ENCODE results near the gene ALKBH3. TPM values are rescaled to one million over a fixed set of nuclear protein-coding genes. Genes with fewer than 3 reads are reported as not detected.

Gene ALKBH3
- polyA plus RNA-seq, 1 experiment: 36.5 TPM

DNA sequence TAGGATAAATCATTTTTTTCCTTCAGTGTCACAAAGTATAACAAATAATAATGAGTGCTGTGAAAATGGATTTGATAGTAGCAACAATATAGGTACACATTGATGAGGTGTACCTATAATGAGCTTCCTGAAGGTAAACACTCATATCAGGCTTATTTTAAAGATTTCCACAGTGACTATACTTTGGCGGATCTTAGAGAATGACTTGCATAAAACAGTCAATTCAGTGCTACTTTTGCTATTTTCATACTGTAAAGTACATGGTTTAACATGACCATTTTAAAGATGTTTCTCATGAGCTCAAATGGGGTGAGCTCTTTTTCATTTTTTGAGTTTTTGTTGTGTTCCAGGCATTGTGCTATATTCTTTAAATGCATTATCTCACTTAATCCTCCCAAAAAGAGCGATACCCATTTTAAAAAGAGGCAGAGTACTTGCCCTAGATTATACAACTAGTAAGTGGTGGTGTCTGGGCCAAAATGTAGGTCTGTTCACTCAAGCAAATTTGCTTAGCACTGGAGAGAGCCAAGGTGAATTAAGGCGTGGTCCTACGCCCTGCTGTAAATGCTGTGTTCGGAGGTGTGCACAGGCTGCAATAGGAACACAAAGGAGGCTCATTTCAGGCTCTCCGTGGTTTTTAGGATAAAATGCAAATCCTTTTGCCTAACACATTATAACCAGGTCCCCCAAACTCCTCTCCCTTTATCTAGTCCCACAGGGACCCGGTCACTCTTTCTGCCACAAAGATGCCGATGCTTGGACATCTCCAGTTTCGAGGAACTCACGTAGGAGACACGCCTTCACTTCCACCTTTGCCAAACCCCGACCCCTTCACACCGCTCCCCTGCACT, 617 bp upstream of the ALKBH3 start:
- POLR2A ChIA-PET: no interaction called here
- TF ChIP-seq, protein P1, sequence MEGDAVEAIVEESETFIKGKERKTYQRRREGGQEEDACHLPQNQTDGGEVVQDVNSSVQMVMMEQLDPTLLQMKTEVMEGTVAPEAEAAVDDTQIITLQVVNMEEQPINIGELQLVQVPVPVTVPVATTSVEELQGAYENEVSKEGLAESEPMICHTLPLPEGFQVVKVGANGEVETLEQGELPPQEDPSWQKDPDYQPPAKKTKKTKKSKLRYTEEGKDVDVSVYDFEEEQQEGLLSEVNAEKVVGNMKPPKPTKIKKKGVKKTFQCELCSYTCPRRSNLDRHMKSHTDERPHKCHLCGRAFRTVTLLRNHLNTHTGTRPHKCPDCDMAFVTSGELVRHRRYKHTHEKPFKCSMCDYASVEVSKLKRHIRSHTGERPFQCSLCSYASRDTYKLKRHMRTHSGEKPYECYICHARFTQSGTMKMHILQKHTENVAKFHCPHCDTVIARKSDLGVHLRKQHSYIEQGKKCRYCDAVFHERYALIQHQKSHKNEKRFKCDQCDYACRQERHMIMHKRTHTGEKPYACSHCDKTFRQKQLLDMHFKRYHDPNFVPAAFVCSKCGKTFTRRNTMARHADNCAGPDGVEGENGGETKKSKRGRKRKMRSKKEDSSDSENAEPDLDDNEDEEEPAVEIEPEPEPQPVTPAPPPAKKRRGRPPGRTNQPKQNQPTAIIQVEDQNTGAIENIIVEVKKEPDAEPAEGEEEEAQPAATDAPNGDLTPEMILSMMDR (IDR thresholded peaks at IDR 0.05; ENCODE audit: low read depth, low read length): no peak
- Histone ChIP-seq H3K27me3 (ENCODE audit: control insufficient read depth, insufficient read depth, low read length) (peaks cover 4% of the 10 kb centered on the region), H3K9me3 (ENCODE audit: control insufficient read depth, insufficient read depth, low read length) (no peaks in the 10 kb centered on the region), H3K27ac (ENCODE audit: low read depth, low read length) (no peak overlapping the region), H3K4me3 (ENCODE audit: low read depth, low read length) (peak overlapping the region; percentile 75)
- CTCF ChIA-PET: interaction anchor here (0.6 to 1.9 kb wide), 4 partner anchors 10 to 64 kb away, joined by 4 to 25 read pairs (median 5); no protein-coding TSS in a partner anchor
- no peak for DNase-seq (ENCODE audit: low read depth, low spot score)

DNA sequence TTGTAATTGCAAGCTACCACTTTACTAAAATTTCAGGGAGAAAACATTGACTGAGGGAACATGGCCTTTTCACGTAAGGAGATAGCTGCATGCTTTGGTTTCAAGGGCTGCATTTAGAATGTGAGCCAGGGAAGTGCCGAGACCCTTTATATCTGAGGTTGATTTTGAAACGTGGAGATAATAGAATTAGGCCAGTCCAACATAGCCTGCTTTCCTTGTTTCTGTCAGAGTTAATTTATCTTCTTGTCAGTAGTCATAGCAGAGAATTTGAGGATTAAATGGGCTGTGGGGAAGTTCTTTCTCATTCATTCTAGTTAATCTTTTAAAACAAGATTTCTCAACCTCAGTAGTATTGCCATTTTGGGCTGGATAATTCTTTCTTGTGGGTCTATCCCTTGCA, 12.2 kb downstream of the ALKBH3 start:
- TF ChIP-seq, protein P1 (IDR thresholded peaks at IDR 0.05; ENCODE audit: low read depth, low read length): no peak

DNA sequence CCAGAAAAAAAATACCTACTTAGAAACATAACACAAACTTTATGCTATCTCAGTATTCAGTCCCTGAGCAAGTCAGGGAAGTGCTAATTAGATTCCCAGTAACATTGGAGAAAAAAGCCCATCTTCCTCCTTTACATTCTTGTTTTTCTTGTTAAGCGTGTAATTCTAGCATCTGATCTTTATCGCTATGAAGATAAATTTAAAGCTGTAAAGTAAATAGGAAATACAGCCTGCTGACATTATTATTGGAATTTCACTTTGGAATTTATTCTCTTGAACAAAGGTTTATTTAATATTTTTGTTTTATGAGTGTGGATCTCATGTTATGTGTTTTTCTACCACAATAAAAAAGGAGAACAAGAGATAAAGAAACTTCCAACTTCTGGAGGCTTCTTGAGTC, 13.9 kb downstream of the ALKBH3 start:
- POLR2A ChIA-PET: no interaction called here
- no peak for DNase-seq (ENCODE audit: low read depth, low spot score)
- no peak overlapping the region for H3K27ac ChIP-seq (ENCODE audit: low read depth, low read length)
- no peaks in the 10 kb centered on the region; the same call in 1 of the 2 replicates for H3K9me3 ChIP-seq (ENCODE audit: control insufficient read depth, insufficient read depth, low read length)
- TF ChIP-seq, protein P1 (IDR thresholded peaks at IDR 0.05; ENCODE audit: low read depth, low read length): no peak
- CTCF ChIA-PET: interaction anchor here (0.5 to 1.6 kb wide), 2 partner anchors 144 to 155 kb away, joined by 3 to 5 read pairs; no protein-coding TSS in a partner anchor
- no peak overlapping the region for H3K4me3 ChIP-seq (ENCODE audit: low read depth, low read length)
- H3K27me3 ChIP-seq (ENCODE audit: control insufficient read depth, insufficient read depth, low read length): no peaks in the 10 kb centered on the region

More for the DNA sequence above, 12.2 kb downstream of the ALKBH3 start:
- Histone ChIP-seq H3K27me3 (ENCODE audit: control insufficient read depth, insufficient read depth, low read length) (no peaks in the 10 kb centered on the region), H3K4me3 (ENCODE audit: low read depth, low read length) (no peak overlapping the region), H3K27ac (ENCODE audit: low read depth, low read length) (no peak overlapping the region), H3K9me3 (ENCODE audit: control insufficient read depth, insufficient read depth, low read length) (no peaks in the 10 kb centered on the region)
- ChIA-PET CTCF (interaction anchor here (0.6 to 1.1 kb wide), 4 partner anchors 52 to 643 kb away, joined by 3 to 5 read pairs (median 4); no protein-coding TSS in a partner anchor), POLR2A (no interaction called here)
- DNase-seq (ENCODE audit: low read depth, low spot score): no peak

DNA sequence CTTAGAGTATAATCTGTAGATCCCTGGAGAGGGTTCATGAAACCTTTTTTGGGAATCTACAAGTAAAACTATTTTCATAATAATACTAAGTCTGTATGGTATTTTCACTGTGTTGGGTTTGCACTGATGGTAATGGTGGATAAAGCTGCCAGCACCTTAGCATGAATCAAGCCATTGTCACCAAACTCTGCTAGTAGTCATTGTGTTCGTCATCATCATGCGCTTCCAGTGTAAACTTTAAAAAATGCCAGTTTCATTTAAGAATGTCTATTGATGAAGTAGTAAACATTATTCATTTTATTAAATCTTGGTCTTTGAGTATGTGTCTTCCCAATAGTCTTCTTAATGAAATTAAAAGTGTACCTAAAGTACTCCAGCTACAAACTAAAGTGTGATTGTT, 15.0 kb downstream of the ALKBH3 start:
- ChIA-PET CTCF (interaction anchor here (1.6 kb wide), 1 partner anchor 143 kb away, joined by 5 read pairs; no protein-coding TSS in a partner anchor), POLR2A (no interaction called here)
- TF ChIP-seq, protein P1 (IDR thresholded peaks at IDR 0.05; ENCODE audit: low read depth, low read length): no peak
- Histone ChIP-seq H3K27me3 (ENCODE audit: control insufficient read depth, insufficient read depth, low read length) (no peaks in the 10 kb centered on the region), H3K27ac (ENCODE audit: low read depth, low read length) (no peak overlapping the region), H3K9me3 (ENCODE audit: control insufficient read depth, insufficient read depth, low read length) (no peaks in the 10 kb centered on the region; the same call in 1 of the 2 replicates), H3K4me3 (ENCODE audit: low read depth, low read length) (no peak overlapping the region)
- no peak for DNase-seq (ENCODE audit: low read depth, low spot score)

DNA sequence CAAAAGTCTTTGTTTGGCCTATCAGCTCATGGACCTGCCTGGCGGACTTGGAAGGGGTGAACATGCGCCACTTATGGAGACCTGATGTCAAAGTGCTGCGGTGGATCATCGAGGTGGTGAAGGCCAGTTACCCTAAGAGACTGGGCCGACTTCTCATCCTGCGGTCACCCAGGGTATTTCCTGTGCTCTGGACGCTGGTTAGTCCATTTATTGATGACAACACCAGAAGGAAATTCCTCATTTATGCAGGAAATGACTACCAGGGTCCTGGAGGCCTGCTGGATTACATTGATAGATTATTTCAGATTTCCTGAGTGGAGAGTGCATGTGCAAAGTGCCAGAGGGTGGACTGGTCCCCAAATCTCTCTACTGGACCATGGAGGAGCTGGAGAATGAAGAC, 17.9 kb downstream of the ALKBH3 start:
- CTCF ChIA-PET: interaction anchor here (2.4 kb wide), 1 partner anchor 9 kb away, joined by 14 read pairs; no protein-coding TSS in a partner anchor
- TF ChIP-seq, protein P1 (IDR thresholded peaks at IDR 0.05; ENCODE audit: low read depth, low read length): no peak
- POLR2A ChIA-PET: no interaction called here
- no peak overlapping the region for H3K27ac ChIP-seq (ENCODE audit: low read depth, low read length)
- no peak for DNase-seq (ENCODE audit: low read depth, low spot score)
- no peaks in the 10 kb centered on the region; the same call in 1 of the 2 replicates for H3K9me3 ChIP-seq (ENCODE audit: control insufficient read depth, insufficient read depth, low read length)
- H3K27me3 ChIP-seq (ENCODE audit: control insufficient read depth, insufficient read depth, low read length): no peaks in the 10 kb centered on the region
- H3K4me3 ChIP-seq (ENCODE audit: low read depth, low read length): no peak overlapping the region

Data from AG04450 (cell line).